ENCODE data around the gene A3GALT2.

The A3GALT2 gene

DNA sequence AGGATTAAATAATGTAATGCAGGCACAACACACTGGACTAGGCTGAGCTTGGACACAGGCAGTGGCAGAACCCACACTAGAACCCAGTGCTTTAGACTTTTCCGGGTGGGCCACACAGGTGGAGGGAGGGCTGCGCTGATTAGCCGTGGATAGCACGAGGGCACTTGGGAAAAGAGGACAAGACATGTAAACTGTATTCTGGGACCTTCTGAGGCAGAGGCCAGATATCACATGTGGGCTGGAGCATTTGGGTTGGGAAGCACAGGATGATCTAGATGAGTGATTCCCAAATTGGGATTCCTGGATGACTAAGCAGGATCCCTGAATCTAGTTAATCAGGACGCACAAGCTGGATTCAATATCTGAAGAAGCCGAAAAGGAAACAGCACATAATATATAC, 20.3 kb upstream of the A3GALT2 start:
- no peak overlapping the region for H3K4me3 ChIP-seq (ENCODE audit: low read length)
- DNase-seq (ENCODE audit: low read depth), result no peak
- TF ChIP-seq, protein P1, sequence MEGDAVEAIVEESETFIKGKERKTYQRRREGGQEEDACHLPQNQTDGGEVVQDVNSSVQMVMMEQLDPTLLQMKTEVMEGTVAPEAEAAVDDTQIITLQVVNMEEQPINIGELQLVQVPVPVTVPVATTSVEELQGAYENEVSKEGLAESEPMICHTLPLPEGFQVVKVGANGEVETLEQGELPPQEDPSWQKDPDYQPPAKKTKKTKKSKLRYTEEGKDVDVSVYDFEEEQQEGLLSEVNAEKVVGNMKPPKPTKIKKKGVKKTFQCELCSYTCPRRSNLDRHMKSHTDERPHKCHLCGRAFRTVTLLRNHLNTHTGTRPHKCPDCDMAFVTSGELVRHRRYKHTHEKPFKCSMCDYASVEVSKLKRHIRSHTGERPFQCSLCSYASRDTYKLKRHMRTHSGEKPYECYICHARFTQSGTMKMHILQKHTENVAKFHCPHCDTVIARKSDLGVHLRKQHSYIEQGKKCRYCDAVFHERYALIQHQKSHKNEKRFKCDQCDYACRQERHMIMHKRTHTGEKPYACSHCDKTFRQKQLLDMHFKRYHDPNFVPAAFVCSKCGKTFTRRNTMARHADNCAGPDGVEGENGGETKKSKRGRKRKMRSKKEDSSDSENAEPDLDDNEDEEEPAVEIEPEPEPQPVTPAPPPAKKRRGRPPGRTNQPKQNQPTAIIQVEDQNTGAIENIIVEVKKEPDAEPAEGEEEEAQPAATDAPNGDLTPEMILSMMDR (conservative IDR thresholded peaks at IDR 0.05; ENCODE audit: low read depth, low read length), result no peak

DNA sequence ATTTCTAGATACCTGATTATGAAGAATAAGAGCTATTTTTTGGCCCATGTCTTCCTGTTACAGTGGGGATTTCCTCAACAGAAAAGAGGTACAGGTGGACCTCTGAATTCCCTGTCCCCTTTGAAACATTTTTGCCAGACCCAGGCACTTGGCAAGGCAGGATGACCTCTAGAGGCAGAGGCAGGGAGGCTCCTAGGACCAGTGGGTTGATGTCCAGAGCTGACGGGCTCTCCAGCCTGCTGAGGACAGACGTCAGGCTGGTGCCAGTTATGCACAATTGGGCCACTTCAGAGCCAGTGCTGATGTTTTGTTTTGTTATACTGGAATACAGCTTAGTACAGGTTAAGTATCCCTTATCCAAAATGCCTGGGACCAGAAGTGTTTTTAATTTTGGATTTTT, 18.5 kb upstream of the A3GALT2 start:
- DNase-seq (ENCODE audit: low read depth), result no peak
- peak overlapping the region; percentile 26 for H3K4me3 ChIP-seq (ENCODE audit: low read length)
- TF ChIP-seq, protein P1 (conservative IDR thresholded peaks at IDR 0.05; ENCODE audit: low read depth, low read length), result peak; percentile 46

DNA sequence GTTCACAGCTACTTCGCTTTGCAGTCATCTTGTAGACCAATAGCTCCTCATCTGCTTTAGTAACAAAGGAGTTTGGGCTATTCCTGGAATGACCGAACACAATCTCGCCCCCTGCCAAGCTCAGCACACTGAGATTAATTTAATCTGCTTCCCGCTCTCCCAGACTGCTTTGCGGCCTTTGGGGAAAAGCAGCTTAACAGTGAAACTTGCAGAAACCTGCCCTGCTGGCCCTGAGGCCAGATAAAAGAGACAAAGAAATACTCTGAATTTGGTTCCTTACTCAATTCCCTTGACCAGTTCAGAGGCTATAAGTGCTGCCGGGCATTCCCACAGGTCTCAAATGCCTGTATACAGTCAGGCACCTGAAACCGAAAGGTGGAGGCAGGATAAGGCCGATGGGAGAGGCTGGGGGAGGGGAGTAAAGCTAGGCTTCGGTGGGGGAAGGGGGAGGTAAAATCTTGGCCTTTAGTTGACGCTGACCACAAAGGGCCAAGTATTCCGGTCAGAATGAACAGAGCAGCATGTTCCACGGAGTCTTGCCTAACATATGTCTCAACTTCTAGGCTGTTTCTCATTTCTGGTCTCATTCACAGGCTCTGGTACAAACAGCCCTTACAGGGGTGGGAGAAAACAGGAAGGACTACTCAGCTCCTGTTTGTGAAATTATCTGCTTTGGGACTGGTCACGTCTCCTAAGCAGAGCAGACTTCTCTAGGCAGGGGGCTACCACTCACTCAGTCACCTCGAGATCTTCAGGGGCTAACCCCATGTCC, 17.7 kb upstream of the A3GALT2 start:
- TF ChIP-seq, protein P1 (conservative IDR thresholded peaks at IDR 0.05; ENCODE audit: low read depth, low read length), result no peak
- peak overlapping the region; percentile 26 for H3K4me3 ChIP-seq (ENCODE audit: low read length)
- DNase-seq (ENCODE audit: low read depth), result peak; percentile 69

DNA sequence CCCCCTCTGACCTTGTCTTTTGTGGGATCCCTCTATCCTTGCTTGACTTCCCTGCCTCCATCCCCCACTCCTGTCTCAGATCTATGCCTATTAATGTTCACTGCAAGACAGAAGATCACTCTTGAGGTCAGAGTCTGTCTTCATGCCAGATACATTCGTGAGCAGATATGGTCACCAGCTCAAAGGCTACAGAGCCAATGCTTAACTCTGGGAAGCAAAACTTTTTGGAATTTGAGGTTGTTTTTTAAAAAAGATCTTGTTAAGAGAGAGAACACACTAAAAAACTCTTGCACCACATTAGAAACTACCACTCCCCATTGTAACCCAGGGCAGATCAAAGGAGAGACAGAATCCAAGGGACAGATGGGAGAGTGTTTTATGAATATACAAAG, 17.1 kb upstream of the A3GALT2 start:
- TF ChIP-seq, protein P1 (conservative IDR thresholded peaks at IDR 0.05; ENCODE audit: low read depth, low read length), result no peak
- H3K4me3 ChIP-seq (ENCODE audit: low read length), result no peak overlapping the region
- no peak for DNase-seq (ENCODE audit: low read depth)

DNA sequence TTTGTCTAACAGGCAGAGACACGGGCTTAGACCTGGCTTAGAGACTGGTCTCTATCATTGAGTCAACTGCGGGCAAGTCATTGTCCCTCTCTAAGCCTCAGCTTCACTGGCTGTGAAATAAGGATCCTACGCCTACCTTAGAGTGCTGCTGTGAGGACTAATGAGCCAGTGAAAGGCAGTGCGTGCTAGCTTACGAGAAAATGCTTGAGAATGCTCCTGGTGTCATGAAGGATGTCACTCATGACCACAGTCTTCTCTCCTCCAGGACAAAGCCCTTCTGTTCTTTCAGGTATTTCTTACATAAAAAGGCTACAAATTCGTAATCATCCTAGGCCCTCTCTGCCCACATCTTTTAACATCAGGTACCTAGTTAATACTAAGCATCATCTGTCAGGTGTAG, 16.5 kb upstream of the A3GALT2 start:
- TF ChIP-seq, protein P1 (conservative IDR thresholded peaks at IDR 0.05; ENCODE audit: low read depth, low read length), result no peak
- no peak overlapping the region for H3K4me3 ChIP-seq (ENCODE audit: low read length)

DNA sequence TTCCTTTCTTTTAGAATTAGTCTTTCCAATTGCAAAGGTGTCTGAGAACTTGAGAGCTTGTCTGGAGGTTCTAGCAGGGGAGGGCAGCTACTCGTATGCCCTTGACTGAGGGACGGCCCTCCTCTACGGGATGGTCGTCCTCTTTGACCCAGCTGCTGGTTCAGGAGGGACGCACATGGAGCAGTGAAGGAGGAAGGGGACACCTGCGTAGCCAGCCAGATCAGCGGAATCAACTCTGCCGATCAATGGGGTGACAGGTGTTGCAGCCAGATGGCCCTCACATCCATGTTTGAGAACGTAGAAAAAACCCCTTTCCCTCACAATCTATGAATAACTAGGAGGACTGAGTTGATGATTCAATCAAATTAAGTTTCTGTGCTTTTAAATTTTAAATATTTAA, 15.7 kb upstream of the A3GALT2 start:
- no peak overlapping the region for H3K4me3 ChIP-seq (ENCODE audit: low read length)
- TF ChIP-seq, protein P1 (conservative IDR thresholded peaks at IDR 0.05; ENCODE audit: low read depth, low read length), result no peak
- no peak for DNase-seq (ENCODE audit: low read depth)

More for the DNA sequence above, 16.5 kb upstream of the A3GALT2 start:
- no peak for DNase-seq (ENCODE audit: low read depth)

DNA sequence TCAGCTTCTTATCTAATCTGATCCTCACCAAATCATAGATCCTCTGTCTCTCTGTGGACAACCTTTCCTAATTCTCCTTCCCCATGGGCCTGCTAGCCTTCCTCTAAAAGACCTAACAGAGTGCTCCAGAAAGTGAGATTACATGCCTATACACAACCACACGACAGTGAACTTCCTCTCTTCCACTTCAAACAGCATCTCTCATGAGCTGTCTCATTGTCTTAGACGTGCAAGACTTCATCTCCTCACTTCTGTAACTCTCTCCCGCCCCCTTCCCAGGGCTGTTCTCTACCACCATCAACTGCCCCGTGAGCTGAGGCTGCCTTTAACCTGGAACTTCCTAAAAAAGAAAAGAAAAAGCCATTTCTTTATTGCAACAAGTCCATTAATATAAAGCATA, 14.1 kb upstream of the A3GALT2 start:
- H3K4me3 ChIP-seq (ENCODE audit: low read length), result no peak overlapping the region
- DNase-seq (ENCODE audit: low read depth), result no peak

More for the DNA sequence above, 14.1 kb upstream of the A3GALT2 start:
- TF ChIP-seq, protein P1 (conservative IDR thresholded peaks at IDR 0.05; ENCODE audit: low read depth, low read length), result no peak

Measured in retinal pigment epithelial cell (primary cell).